Thoracic aorta (tissue), 2 donors: ENCODE results near the gene ETV5. TPM values are rescaled to one million over a fixed set of nuclear protein-coding genes. Genes with fewer than 3 reads are reported as not detected.

Experiments used
- ATAC-seq: fragments of 150-250 bp; one replicate; pipeline ENCODE4 v1.8.0; 2017; ENCODE audit warnings: low read depth; ENCODE audit not compliant: insufficient number of reproducible peaks, low FRiP score
- DNase-seq: peaks from one replicate; pipeline ENCODE4 v3.0.0-alpha.2; 2020; ENCODE audit warnings: low spot score
- H3K27ac ChIP-seq, 2 donors: fragments of 200-600 bp; sonication (generic); 1 replicate in 1 of 2; 2 replicates in 1 of 2; pipeline ENCODE4 v1.5.1; 2016; ENCODE audit warnings: mild to moderate bottlenecking in 2 of 2, moderate library complexity in 2 of 2
- H3K27me3 ChIP-seq: fragments of 200-600 bp; sonication (generic); replicated peaks from 2 replicates; pipeline ENCODE4 v1.6.0; 2016; ENCODE audit warnings: mild to moderate bottlenecking; ENCODE audit not compliant: insufficient read depth
- H3K36me3 ChIP-seq: fragments of 200-600 bp; sonication (generic); one replicate; pipeline ENCODE4 v1.5.1; 2016
- H3K4me1 ChIP-seq, 2 donors: fragments of 200-600 bp; sonication (generic); 1 replicate in 1 of 2; 2 replicates in 1 of 2; pipeline versions ENCODE4 v1.5.1 to v1.6.0; 2016; ENCODE audit warnings: low read depth in 2 of 2, mild to moderate bottlenecking in 1 of 2; ENCODE audit not compliant: control insufficient read depth in 1 of 2
- H3K4me3 ChIP-seq: fragments of 200-600 bp; sonication (generic); 2 replicates; pipeline ENCODE4 v1.5.1; 2016; ENCODE audit warnings: mild to moderate bottlenecking
- H3K9me3 ChIP-seq: fragments of 200-600 bp; sonication (generic); 2 replicates; pipeline ENCODE4 v1.5.1; 2016
- CTCF ChIP-seq: fragments of 200-600 bp; sonication (generic); IDR thresholded peaks from one replicate; pipeline ENCODE4 v1.5.1; 2019; ENCODE audit warnings: antibody characterized with exemption
- total RNA-seq, 2 donors: library from RNA; depleted of rRNA; stranded (reverse); fragments of >200 nt; gene quantifications; one replicate each; pipeline versions ENCODE4 v1.1.0 to v1.2.3, GENCODE V29; 2016

The ETV5 gene
- total RNA-seq, 2 donors from 2014 or later = 43.6 to 362 TPM

GRCh38 chr3:186002884-186003472 lies 105.9 kb downstream of the ETV5 start:
- no peak overlapping the region for H3K27ac ChIP-seq
- TF ChIP-seq CTCF = no peak
- H3K4me1 ChIP-seq = no peaks in the 10 kb centered on the region
- no peaks in the 10 kb centered on the region for H3K36me3 ChIP-seq
- DNase-seq (no peak), ATAC-seq (no peak)
- H3K27me3 ChIP-seq = no peaks in the 10 kb centered on the region
- no peaks in the 10 kb centered on the region for H3K9me3 ChIP-seq
- H3K4me3 ChIP-seq = no peak overlapping the region

GRCh38 chr3:186001842-186002241 lies 107.0 kb downstream of the ETV5 start:
- ATAC-seq = no peak
- H3K4me1 ChIP-seq = no peaks in the 10 kb centered on the region
- H3K4me3 ChIP-seq = no peak overlapping the region
- H3K27ac ChIP-seq = no peak overlapping the region
- H3K27me3 ChIP-seq = no peaks in the 10 kb centered on the region
- no peaks in the 10 kb centered on the region for H3K9me3 ChIP-seq
- TF ChIP-seq CTCF = no peak
- no peak for DNase-seq
- H3K36me3 ChIP-seq = no peaks in the 10 kb centered on the region

- H3K27ac ChIP-seq = no peak overlapping the region
- ATAC-seq (no peak), DNase-seq (no peak)
- H3K9me3 ChIP-seq = no peaks in the 10 kb centered on the region
- H3K4me1 ChIP-seq = no peaks in the 10 kb centered on the region
- no peaks in the 10 kb centered on the region for H3K36me3 ChIP-seq
- H3K4me3 ChIP-seq = no peak overlapping the region
- TF ChIP-seq CTCF = no peak
- H3K27me3 ChIP-seq = no peaks in the 10 kb centered on the region
Measured at GRCh38 chr3:185999221-185999620, 109.7 kb downstream of the ETV5 start.

GRCh38 chr3:185998136-185998535 lies 110.8 kb downstream of the ETV5 start:
- Histone ChIP-seq H3K9me3 (no peaks in the 10 kb centered on the region), H3K27me3 (no peaks in the 10 kb centered on the region), H3K4me3 (no peak overlapping the region), H3K27ac (no peak overlapping the region), H3K4me1 (peaks cover 0 to 6% of the 10 kb centered on the region in 2 donors), H3K36me3 (no peaks in the 10 kb centered on the region)
- TF ChIP-seq CTCF = no peak
- no peak for ATAC-seq
- no peak for DNase-seq

GRCh38 chr3:185997130-185997529 lies 111.8 kb downstream of the ETV5 start:
- no peak for TF ChIP-seq CTCF
- Histone ChIP-seq H3K4me1 (peaks cover 0 to 15% of the 10 kb centered on the region in 2 donors), H3K36me3 (no peaks in the 10 kb centered on the region), H3K27me3 (no peaks in the 10 kb centered on the region), H3K9me3 (no peaks in the 10 kb centered on the region), H3K27ac (no peak overlapping the region), H3K4me3 (no peak overlapping the region)
- DNase-seq = no peak
- ATAC-seq = no peak

Other genes starting within 250 kb of the ETV5 start
- 100 to 1,000 TPM; 137 to 267 TPM for gene TRA2B, start 171.1 kb downstream of the ETV5 start, total RNA-seq